Mammary epithelial cell (primary cell): ENCODE results near the gene LAMC3.

Experiments used
- EZH2 ChIP-seq: IDR thresholded peaks from 2 replicates; pipeline ENCODE4 v1.6.1; 2012; ENCODE audit warnings: low read length, inconsistent platforms, borderline replicate concordance
- TF ChIP-seq, protein P1 (sequence below), 2 donors: IDR thresholded peaks in 1 of 2; conservative IDR thresholded peaks in 1 of 2; 2 replicates each; pipeline ENCODE4 v1.5.1; 2011 to 2012; ENCODE audit warnings: inconsistent platforms in 2 of 2, low read length in 2 of 2, mild to moderate bottlenecking in 2 of 2, control low read depth in 1 of 2, low read depth in 1 of 2; ENCODE audit not compliant: insufficient read depth in 1 of 2; ENCODE audit errors: extremely low read depth in 1 of 2

- TF ChIP-seq, protein P1, sequence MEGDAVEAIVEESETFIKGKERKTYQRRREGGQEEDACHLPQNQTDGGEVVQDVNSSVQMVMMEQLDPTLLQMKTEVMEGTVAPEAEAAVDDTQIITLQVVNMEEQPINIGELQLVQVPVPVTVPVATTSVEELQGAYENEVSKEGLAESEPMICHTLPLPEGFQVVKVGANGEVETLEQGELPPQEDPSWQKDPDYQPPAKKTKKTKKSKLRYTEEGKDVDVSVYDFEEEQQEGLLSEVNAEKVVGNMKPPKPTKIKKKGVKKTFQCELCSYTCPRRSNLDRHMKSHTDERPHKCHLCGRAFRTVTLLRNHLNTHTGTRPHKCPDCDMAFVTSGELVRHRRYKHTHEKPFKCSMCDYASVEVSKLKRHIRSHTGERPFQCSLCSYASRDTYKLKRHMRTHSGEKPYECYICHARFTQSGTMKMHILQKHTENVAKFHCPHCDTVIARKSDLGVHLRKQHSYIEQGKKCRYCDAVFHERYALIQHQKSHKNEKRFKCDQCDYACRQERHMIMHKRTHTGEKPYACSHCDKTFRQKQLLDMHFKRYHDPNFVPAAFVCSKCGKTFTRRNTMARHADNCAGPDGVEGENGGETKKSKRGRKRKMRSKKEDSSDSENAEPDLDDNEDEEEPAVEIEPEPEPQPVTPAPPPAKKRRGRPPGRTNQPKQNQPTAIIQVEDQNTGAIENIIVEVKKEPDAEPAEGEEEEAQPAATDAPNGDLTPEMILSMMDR (conservative IDR thresholded peaks at IDR 0.05 in 1 of 2, IDR thresholded peaks at IDR 0.05 in 1 of 2; ENCODE audit: extremely low read depth in 1 of 2, insufficient read depth in 1 of 2, low read depth in 1 of 2, low read length in 2 of 2), result no peak
- TF ChIP-seq EZH2, result no peak
Observed at GRCh38 chr9:130981002-130981755, 27.8 kb upstream of the LAMC3 start.
